ENCODE data around the gene HIBADH.

DNA sequence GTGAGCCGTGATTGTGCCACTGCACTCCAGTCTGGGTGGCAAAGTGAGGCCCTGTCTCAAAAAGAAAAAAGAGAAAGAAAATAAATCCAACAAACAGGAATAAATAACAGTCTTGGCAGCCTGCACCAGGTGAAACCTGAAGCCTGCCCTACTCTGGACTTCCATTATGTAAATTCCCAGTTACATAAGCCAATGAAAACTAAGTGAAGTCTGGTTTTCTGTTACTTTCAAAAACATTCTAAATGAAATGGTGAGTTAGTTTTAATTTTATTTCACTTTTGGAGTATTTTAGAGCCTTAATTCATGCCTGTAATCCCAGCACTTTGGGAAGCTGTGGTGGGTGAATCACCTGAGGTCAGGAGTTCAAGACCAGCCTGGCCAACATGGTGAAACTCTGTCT lies 22.5 kb upstream of the HIBADH start:
- TF ChIP-seq EZH2 (IDR thresholded peaks at IDR 0.05; ENCODE audit: low read length): no peak
- TF ChIP-seq, protein P1, sequence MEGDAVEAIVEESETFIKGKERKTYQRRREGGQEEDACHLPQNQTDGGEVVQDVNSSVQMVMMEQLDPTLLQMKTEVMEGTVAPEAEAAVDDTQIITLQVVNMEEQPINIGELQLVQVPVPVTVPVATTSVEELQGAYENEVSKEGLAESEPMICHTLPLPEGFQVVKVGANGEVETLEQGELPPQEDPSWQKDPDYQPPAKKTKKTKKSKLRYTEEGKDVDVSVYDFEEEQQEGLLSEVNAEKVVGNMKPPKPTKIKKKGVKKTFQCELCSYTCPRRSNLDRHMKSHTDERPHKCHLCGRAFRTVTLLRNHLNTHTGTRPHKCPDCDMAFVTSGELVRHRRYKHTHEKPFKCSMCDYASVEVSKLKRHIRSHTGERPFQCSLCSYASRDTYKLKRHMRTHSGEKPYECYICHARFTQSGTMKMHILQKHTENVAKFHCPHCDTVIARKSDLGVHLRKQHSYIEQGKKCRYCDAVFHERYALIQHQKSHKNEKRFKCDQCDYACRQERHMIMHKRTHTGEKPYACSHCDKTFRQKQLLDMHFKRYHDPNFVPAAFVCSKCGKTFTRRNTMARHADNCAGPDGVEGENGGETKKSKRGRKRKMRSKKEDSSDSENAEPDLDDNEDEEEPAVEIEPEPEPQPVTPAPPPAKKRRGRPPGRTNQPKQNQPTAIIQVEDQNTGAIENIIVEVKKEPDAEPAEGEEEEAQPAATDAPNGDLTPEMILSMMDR (optimal IDR thresholded peaks at IDR 0.05 in 1 of 3, IDR thresholded peaks at IDR 0.05 in 1 of 3, conservative IDR thresholded peaks at IDR 0.05 in 1 of 3; ENCODE audit: extremely low read depth in 1 of 3, insufficient read depth in 2 of 3, low read length in 3 of 3): no peak
